Bronchial epithelial cell (primary cell): ENCODE data around the gene DMRTC2. TPM values are rescaled to one million over a fixed set of nuclear protein-coding genes. Genes with fewer than 3 reads are reported as not detected.
"Not testable (repeated sequence)": the region's sequence is repeated elsewhere in the genome, so short reads cannot be mapped to it uniquely, and the experiment has no call there.

Source experiments
- DNase-seq: peaks from one replicate; pipeline ENCODE4 v3.0.0-alpha.2; 2010; ENCODE audit warnings: low read depth
- FAIRE-seq: peaks from 2 replicates; lab custom pipeline; 2011; peaks lifted over from hg19 to GRCh38; lab: Jason Lieb, UNC
- H3K27me3 ChIP-seq: 2 replicates; pipeline ENCODE4 v1.5.1; 2011; ENCODE audit warnings: low read length; ENCODE audit not compliant: control insufficient read depth, insufficient read depth
- H3K36me3 ChIP-seq: 2 replicates; pipeline ENCODE4 v1.5.1; 2011; ENCODE audit warnings: low read length; ENCODE audit not compliant: control insufficient read depth, insufficient read depth
- H3K4me3 ChIP-seq: 2 replicates; pipeline ENCODE4 v1.5.1; 2011; ENCODE audit warnings: mild to moderate bottlenecking, low read depth, low read length, control low read depth
- CTCF ChIP-seq: IDR thresholded peaks from 2 replicates; pipeline ENCODE4 v1.5.1; 2011; ENCODE audit warnings: mild to moderate bottlenecking, moderate library complexity, low read length, control low read depth, inconsistent platforms; ENCODE audit not compliant: insufficient read depth, severe bottlenecking
- total RNA-seq: library from RNA; depleted of rRNA; stranded (reverse); fragments of >200 nt; gene quantifications from 2 replicates; pipeline ENCODE4 v1.2.1, GENCODE V29; 2014

Gene DMRTC2
- total RNA-seq, 1 donor from 2014 or later = not detected

- TF ChIP-seq CTCF = no peak
- FAIRE-seq = no peak
- peaks cover 31% of the 10 kb centered on the region for H3K36me3 ChIP-seq
- no peaks in the 10 kb centered on the region for H3K27me3 ChIP-seq
- no peak for DNase-seq
- no peak overlapping the region for H3K4me3 ChIP-seq
Measured at GRCh38 chr19:41871573-41872383, 26.9 kb downstream of the DMRTC2 start.

- TF ChIP-seq CTCF = no peak
- no peaks in the 10 kb centered on the region for H3K27me3 ChIP-seq
- no peak for DNase-seq
- H3K36me3 ChIP-seq = peaks cover 29% of the 10 kb centered on the region
- no peak overlapping the region for H3K4me3 ChIP-seq
- no peak for FAIRE-seq
Measured at GRCh38 chr19:41872384-41872774, 27.5 kb downstream of the DMRTC2 start.

- FAIRE-seq = peak; percentile 13
- no peak overlapping the region for H3K4me3 ChIP-seq
- H3K36me3 ChIP-seq = peaks cover 27% of the 10 kb centered on the region
- no peaks in the 10 kb centered on the region for H3K27me3 ChIP-seq
- peak; percentile 89 for TF ChIP-seq CTCF
- peak; percentile 72 for DNase-seq
Measured at GRCh38 chr19:41872775-41873647, 28.2 kb downstream of the DMRTC2 start.

GRCh38 chr19:41875973-41876372, 31.1 kb downstream of the DMRTC2 start:
- FAIRE-seq, H3K4me3 ChIP-seq, H3K36me3 ChIP-seq, H3K27me3 ChIP-seq, DNase-seq: not testable (repeated sequence)

GRCh38 chr19:41876847-41877832, 32.3 kb downstream of the DMRTC2 start, which contains the start of gene CD79A:
Gene CD79A (plus strand): TSS chr19:41877279. CDS start chr19:41877305, 26 bp downstream.
- no peak for TF ChIP-seq CTCF
- no peak for FAIRE-seq
- H3K4me3 ChIP-seq = no peak within 1 kb of the TSS
- no peaks in the 10 kb centered on the region for H3K27me3 ChIP-seq
- no peaks in the 10 kb centered on the region for H3K36me3 ChIP-seq
- no peak for DNase-seq
